Stimulated activated CD4-positive, alpha-beta T cell treated with anti-CD3 and anti-CD28 coated beads, Interleukin-1b, Interleukin-23, amount 100 ng/mL, for 1 hour (primary cell): ENCODE results near the gene RAPGEF6.
"Not testable (repeated sequence)": the region's sequence is repeated elsewhere in the genome, so short reads cannot be mapped to it uniquely, and the experiment has no call there.

Experiments used
- DNase-seq, 2 donors: peaks; one replicate each; pipeline ENCODE4 v3.0.0-alpha.2; 2020; ENCODE audit warnings: low read depth in 2 of 2

Gene RAPGEF6, protein sequence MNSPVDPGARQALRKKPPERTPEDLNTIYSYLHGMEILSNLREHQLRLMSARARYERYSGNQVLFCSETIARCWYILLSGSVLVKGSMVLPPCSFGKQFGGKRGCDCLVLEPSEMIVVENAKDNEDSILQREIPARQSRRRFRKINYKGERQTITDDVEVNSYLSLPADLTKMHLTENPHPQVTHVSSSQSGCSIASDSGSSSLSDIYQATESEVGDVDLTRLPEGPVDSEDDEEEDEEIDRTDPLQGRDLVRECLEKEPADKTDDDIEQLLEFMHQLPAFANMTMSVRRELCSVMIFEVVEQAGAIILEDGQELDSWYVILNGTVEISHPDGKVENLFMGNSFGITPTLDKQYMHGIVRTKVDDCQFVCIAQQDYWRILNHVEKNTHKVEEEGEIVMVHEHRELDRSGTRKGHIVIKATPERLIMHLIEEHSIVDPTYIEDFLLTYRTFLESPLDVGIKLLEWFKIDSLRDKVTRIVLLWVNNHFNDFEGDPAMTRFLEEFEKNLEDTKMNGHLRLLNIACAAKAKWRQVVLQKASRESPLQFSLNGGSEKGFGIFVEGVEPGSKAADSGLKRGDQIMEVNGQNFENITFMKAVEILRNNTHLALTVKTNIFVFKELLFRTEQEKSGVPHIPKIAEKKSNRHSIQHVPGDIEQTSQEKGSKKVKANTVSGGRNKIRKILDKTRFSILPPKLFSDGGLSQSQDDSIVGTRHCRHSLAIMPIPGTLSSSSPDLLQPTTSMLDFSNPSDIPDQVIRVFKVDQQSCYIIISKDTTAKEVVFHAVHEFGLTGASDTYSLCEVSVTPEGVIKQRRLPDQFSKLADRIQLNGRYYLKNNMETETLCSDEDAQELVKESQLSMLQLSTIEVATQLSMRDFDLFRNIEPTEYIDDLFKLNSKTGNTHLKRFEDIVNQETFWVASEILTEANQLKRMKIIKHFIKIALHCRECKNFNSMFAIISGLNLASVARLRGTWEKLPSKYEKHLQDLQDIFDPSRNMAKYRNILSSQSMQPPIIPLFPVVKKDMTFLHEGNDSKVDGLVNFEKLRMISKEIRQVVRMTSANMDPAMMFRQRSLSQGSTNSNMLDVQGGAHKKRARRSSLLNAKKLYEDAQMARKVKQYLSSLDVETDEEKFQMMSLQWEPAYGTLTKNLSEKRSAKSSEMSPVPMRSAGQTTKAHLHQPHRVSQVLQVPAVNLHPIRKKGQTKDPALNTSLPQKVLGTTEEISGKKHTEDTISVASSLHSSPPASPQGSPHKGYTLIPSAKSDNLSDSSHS (N-terminal part only)

DNA sequence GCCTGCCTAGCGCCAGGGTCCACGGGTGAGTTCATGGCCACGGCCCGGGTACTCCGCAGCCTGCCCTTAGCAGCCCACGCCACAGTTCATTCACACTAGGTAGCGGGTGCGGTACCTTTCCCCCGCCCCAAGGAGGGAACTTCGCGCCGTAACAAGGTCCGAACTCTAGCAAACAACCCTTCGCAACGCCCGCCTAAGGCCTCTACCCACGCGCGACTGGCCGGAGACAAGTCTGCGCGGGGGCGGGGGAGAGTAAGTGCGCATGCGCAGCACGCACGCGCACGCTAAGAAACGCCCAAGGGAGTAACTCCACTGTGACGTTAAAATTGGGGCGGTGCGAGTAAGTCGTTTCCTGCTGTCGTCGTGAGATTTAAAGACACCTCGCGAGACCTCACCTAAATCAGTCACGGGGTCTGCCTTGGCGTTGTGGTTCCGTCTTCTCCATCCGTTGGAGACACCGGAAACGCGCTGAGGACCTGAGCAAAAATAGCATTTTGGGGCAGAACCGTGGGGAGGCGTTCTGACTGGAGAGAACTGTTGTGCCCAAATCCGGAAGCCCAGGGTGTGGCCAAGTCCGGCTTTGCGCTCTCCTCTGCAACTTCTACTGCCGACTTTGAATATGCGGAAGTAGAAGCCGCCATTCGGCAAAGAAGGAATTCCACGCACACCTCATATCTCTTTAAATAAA, at the start of gene RAPGEF6:
Gene RAPGEF6, minus strand, starts transcription at position 234 of the 688 bp plus-strand sequence. Its CDS starts 199 bp downstream, at position 35.
- DNase-seq: peak; percentile 86 to 92

DNA sequence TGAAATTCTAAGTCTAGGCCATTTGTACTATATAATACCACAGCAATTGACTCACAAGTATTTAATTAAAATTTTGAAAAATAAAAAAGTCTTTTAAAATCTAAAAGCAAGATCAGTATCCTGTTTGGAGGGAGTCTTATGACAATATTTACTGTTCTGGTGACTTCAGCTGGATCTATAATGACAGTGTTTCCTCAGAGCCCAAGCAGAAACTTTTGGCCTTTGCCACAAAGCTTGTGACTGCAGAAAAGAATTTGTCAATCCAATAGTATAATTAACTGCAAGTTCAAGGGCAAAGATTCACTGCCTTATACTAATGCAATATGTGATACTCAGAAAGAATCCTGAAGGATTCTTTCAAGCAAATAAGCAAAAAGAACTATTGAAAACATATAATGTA, 49.6 kb upstream of the RAPGEF6 start:
- DNase-seq: no peak

DNA sequence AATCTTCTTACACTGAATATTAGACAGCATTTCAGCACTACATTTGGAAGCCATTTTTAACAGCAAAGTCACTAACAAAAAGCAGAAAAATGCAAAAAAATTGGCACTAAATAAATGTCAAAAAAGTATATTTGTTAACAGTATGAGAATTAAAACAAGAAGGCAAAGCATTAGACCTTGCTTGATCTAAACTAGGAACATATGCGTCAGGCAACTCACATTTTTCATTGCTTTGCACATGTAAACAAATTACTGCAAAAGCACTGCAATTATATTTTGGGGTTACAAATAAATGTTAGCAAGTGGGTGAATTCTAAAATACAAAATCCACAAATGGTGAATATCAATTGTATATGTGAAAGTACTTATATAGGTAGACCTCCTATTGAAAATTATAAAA, 49.0 kb upstream of the RAPGEF6 start:
- DNase-seq: no peak

DNA sequence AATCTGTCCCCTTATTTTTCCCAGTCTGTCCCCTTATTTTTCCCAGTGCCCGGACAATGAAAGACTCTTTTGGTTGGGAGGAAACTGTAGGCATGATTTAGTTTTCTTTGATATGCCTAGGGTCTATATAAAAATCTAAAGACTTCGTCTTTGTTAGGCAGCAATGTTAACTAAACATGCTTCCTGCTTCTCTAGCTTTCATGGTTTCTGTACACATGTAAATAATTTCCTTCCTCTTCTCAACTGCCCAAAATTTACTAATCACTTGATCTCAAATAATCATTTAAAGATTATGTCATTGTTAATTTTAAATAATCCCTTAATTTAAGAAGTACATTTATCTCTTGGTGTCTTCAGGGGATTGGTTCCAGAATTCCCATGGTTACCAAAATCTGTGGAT, 47.8 kb upstream of the RAPGEF6 start:
- no peak for DNase-seq

DNA sequence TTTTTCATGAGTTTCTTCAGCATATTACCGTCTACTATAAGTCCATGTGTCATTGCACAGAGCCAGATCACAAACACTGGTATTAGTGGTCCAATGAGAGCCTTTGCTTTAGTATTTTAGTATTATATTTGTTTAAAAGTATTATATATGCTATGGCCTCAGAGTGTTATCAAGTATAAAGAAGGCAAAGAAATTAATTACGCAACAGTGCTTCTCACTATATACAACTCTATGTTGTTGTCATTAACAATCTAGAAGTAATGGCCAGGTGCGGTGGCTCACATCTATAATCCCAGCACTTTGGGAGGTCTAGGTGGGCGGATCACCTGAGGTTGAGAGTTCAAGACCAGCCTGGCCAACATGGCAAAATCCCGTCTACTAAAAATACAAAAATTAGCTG, 47.1 kb upstream of the RAPGEF6 start:
- DNase-seq: no peak

DNA sequence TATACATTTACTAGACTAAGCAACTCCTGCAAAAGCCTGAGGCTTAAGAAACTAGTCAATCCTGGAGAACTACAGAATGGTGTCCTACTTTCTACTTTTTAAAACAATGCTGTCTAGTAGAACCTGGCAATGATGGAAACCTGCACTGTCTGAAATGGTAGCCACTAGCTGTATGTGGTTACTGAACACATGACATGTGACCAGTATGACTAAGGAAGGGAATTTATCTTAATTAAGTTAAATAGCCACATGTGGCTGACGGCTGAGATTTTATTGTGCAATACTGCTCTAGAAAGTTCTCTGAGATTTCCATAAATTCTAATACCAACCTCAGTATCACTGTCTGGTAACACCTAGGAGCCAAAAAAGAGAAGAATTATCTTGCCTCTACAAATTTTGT, 44.9 kb upstream of the RAPGEF6 start:
- no peak for DNase-seq

DNA sequence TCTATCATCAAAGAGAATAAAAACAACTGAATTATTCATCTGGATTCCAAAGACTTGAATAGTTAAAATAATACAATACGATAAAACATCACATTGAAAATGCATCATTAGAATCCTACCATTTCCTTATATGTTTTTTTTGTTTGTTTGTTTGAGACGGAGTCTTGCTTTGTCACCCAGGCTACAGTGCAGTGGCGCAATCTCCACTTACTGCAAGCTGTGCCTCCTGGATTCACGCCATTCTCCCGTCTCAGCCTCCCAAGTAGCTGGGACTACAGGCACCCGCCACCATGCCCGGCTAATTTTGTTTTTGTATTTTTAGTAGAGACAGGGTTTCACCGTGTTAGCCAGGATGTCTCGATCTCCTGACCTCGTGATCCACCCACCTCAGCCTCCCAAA, 43.2 kb upstream of the RAPGEF6 start:
- DNase-seq: not testable (repeated sequence)

DNA sequence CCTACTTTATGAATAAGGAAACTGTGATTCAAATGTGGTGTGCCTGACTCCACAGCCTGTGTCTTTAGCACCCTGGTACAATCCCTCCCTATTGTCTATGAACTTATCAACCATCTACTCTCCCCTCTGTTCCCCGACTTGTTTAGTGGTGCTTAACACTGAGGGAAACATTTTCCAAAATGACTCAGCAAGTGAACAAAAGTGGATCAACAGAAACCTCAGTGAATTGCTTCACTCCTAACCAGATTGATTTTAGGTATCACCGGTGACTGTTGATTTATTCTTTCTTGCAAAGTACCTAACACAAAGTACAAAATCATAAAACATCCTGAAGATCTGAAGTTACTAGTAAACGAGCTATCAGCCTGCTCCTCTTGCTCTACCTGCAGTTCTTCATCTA, 42.1 kb upstream of the RAPGEF6 start:
- DNase-seq: no peak

DNA sequence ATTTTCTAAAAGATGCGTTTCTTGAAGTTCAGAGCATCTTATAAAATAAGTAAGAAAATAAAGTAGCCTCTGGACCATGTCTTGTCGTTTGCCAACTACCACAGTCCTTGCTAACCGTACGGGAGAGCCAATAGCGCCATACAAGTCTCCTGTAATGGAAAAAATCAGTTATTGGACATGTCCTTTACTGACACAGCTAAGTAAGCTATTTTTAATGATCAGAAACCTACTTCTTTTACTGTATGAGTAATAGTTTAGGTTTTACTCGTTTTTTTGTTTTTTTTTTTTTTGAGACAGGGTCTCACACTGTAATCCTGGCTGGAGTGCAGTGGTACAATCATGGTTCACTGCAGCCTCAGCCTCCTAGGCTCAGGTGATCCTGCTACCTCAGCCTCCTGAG, 37.7 kb upstream of the RAPGEF6 start:
- no peak for DNase-seq

DNA sequence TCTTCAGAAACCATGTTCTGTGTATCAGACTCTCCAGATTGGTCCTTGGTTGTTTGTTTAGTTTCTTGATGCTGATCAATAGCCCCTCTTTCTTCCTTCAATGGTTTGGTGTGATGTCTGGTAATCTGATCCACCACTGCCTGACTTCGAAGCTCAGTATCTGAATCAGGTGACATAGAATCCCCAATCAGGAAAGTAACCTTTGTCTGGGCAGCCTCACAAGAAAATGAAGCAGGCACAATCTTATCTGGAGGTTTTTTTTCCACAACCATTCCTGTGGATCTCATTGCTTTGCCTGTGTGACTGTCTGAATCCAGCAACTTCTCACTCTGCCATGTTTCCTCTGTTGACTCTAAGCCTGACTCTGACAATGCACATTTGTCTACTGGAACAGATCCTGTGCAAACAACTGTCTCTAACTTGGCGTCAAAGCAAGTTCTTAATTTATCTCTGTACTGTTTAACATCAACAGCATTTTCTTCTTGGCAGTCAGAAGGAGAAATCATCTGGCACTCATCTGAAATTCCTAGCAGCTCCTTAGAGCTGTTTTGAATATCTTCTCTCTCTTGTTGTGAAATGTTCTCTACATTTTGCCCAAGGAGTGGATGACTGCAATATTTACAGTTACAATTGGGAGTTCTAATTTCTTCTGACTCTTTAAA, 37.1 kb upstream of the RAPGEF6 start:
- DNase-seq: no peak

DNA sequence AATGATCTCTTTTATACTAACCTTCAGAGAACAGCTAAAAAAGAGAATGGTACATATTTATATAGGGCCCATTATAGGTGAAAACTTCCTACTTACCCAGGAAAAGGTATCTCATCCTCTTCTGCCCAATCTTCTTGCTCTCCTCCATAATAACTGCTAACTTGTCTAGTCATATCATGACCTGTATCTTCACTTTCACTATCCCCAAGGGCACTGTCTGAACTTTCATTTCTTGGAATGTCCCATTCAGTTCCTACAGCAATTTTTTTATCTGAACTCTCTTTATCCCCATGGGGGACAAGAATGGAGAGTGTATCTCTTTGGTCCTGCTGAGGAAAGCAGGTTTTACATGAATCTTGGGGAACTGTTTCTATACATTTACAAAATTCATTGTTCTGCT, 36.4 kb upstream of the RAPGEF6 start:
- DNase-seq: no peak

DNA sequence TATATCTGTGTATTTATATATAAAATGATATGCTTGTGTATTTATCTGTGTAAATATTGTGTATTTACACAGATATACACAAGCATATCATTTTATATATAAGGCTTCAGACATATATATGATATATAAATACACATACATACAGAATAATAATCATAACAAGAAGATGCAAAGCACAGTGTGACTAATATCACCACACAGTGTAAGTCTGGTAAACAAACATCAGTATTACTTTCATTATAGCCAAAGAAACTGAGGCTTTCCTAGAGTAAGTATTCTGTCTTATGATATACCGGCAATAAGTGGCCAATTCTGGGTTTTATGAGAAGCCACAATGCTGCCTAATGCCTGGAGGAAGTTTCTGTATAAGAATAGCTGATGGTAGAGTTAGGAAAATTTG, 29.9 kb upstream of the RAPGEF6 start:
- DNase-seq: no peak

DNA sequence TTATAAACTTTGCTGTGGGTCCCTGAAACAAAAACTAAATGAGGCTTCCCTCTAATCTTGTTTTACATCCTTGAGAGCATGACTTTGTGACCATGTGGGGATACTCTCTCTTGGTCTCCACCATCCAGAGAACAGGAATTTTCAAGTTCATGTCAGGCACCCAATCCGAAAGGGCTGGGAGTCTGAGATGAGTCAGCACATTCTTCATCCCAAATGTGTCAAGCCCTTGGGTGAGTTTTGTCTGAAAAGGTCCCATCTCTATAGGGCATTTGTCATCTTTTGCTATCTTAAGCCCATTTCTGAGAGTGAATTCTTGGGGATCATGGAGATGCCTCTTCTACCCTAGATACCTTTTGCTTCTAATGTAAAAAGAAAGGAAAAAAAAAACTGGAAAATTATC, 26.9 kb upstream of the RAPGEF6 start:
- DNase-seq: no peak

DNA sequence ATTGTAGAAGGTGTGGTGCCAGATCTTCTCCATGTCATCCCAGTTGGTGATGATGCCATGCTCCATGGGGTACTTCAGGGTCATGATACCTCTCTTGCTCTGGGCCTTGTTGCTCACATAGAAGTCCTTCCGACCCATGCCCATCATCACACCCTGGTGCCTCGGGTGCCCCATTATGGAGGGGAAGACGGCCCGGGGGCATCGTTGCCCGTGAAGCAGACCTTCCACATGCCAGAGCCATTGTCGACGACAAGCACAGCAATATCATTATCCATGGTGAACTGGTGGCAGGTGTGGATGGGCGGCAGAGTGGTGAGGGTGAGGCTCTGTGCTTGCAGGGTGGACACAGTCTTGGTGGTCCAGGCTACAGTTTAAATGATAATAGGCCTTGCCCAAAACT, 24.8 kb upstream of the RAPGEF6 start:
- no peak for DNase-seq

DNA sequence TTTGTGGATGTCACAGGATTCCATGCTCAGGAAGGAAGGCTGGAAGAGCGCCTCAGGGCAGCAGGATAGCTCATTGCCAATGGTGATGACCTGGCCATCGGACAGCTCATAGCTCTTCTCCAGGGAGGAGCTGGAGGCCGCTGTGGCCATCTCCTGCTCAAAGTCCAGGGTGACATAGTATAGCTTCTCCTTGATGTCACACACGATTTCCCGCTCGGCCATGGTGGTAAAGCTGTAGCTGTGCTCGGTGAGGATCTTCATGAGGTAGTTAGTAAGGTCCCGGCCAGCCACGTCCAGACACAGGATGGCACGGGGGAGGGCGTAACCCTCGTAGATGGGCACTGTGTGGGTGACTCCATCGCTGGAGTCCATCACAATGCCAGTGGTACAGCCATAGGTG, 24.3 kb upstream of the RAPGEF6 start:
- DNase-seq: no peak

DNA sequence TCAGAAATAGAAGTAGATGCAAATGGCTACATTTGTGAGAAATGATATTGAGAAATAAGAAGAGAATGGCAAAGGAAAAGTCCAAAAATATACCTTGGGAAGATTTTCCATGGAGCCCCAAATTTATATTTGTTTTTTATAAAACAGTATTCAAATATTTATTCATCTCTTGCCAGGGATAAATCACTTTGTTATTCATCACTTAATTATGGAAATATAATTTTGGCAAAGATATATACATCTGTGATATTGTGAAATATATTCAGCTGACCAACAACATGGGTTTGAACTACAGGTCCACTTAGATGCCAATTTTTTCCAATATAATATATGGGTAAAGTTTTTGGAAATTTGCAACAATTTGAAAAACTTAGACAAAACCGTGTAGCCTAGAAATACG, 19.7 kb upstream of the RAPGEF6 start:
- DNase-seq: no peak

DNA sequence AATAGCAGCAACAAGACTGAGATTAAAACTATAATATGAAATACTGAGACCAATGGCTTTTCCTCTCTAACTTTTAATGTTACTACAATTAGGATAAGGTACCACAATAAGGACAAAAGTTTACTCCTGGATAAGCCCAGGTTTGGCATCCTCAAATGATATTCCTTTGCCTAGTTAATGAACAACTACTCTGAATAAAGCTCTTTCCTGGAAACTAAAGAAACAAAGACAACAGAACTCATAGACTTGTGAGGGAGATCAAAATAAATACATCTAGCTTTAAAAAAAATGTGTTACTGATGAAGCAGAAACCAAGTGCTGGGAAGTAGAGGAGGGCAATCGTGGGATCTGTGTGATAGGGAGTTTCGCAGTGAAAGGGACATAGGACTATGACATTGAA, 19.3 kb upstream of the RAPGEF6 start:
- DNase-seq: no peak

DNA sequence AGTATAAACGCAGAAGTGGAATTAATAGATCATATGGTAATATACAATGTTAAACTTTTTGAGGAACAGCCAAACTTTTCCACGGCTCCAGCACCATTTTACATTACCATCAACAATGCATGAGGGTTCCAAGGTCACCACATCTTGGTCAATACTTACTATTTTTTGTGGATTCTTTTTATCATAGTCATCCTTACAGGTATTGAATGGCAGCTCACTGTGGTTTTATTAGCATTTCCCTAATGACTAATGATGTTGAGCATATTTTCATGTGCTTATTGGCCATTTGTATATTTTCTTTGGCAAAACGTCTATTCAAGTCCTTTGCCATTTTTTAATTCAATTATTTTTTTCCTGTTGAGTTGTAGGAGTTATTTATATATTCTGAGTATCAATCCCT, 14.1 kb upstream of the RAPGEF6 start:
- DNase-seq: no peak

DNA sequence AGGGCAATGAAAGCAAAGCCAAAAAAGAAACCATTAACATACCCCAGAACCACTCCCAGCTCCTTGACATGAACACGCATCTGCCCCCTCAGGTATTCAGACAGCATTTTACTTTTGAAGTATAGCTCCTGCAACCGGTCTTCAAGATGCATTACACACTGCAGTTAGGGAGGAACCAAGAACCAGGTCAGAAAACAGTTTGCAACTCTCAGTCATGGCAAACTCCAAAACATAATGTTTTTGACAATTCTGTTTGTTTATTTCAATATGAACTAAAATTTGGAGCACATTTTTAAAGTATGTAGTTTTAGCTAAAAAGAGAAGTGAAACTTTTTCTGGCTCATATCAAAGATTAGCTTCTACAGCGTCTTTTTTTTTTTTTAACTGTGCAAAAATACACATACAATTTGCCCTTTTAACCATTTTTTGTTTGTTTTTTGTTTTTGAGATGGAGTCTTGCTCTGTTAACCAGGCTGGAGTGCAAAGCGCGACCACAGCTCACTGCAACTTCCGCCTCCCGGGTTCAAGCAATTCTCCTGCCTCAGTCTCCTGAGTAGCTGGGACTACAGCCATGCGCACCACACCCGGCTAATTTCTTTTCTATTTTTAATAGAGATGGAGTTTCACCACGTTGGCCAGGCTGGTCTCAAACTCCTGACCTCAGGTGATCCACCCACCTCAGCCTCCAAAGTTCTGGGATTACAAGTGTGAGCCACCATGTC, 12.2 kb upstream of the RAPGEF6 start:
- DNase-seq: no peak

DNA sequence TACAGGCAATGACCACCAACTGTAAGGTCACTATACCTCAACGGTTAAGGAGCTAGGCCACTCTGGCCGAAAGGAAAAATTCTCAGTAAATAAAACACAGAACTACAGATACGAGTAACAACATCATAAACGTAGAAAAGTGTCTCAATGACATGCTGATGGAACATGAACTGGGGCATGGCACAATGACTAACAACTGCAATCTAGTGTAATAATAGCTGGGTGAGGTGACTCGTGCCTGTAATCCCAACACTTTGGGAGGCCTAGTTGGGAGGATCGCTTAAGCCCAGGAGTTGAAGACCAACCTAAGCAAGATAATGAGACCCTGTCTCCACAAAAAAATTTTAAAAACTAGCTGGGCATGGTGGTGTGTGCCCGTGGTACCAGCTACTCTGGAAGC, 9.8 kb upstream of the RAPGEF6 start:
- no peak for DNase-seq
